Activated CD8-positive, alpha-beta memory T cell treated with anti-CD3 and anti-CD28 coated beads for 48 hours (primary cell): ENCODE results near the gene CASZ1.

Experiments
- DNase-seq, 3 experiments: peaks; one replicate each; pipeline ENCODE4 v3.0.0-alpha.2; 2020; ENCODE audit warnings: low read depth in 2 of 3, low spot score in 2 of 3

The CASZ1 gene

GRCh38 chr1:10727751-10728232 lies 68.7 kb downstream of the CASZ1 start:
- DNase-seq: no peak

DNA sequence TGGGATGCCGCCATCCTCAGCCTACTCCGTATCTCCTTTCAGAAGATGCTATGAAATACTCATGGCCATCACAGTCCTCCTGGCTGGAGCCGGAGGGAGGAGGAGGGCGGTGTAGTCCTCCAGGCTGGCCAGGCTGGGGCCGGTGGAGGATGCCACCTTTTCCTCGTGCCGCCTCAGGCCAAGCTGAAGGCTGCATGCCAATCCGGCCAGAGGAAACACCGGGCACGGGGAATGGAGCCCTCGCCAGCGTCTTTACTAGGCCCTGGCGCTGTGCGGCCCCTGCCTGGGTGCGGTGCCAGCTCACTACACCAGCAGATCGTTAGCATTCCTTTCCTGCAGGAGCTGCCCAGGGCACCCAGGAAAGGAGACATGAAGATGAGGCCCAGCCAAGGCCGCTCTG lies 70.1 kb downstream of the CASZ1 start:
- no peak for DNase-seq

DNA sequence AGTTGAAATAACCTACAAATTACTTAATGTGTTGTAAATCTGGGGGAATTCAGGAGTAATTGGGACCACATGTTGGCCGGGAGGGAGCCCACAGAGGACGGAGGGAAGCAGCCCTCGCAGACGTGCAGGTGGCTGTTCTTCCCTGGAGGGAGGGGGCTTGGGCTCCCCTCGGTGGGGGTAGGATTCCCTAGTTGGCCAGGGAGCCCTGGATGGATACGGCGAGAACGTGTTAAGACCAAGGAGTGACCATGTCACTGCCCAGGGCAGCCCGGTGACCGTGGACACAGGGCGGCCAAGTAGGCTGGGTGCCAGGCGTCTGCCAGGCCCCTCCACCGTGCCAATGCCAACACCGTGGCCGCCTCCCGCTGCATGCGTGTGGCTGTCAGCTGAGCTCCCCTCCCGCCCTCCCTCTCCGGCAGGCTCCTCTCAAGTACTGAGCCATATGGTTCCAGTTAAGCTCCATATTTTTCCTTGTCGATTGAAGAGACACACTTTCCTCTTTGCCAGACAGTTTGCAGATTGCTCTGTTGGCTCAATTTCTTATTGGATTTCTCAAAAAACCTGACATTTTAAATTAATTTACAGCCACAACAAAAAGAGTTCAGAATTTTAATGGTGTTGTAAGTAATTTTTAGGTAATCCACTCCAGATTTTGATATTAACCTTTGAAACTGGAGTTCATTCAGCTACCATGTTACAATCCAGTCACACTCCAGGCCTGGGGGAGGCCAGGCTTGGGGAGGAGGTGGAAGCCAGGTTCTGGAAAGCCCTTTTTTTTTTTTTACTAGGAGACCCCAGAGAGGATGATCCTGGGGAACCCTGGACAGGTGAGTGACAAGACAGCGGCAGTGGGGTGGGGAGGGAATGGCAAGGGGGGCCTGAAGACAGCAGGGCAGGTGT lies 71.2 kb downstream of the CASZ1 start:
- no peak for DNase-seq

- DNase-seq: no peak
Observed at GRCh38 chr1:10724511-10724910, 71.9 kb downstream of the CASZ1 start.

GRCh38 chr1:10724052-10724494 lies 72.4 kb downstream of the CASZ1 start:
- no peak for DNase-seq

DNA sequence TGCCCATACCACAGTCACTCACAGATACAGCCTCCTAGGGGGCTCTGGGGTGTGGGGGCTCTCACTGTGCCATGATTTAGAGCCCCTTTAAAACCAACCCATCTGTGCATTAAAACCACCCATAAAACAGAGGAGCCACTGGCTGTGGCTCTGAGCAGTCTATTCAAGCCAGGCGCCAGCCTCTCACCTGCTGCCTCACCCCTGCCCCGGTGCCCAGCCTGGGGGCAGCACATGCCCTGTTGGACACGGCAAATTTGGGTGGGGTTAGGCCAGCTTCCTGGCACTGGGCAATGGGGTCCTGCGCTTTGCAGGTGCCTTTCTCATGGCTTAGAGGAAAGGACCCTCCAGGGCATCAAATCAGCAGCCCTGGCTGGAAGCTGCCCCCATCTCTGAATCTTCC lies 73.1 kb downstream of the CASZ1 start:
- DNase-seq: no peak

DNA sequence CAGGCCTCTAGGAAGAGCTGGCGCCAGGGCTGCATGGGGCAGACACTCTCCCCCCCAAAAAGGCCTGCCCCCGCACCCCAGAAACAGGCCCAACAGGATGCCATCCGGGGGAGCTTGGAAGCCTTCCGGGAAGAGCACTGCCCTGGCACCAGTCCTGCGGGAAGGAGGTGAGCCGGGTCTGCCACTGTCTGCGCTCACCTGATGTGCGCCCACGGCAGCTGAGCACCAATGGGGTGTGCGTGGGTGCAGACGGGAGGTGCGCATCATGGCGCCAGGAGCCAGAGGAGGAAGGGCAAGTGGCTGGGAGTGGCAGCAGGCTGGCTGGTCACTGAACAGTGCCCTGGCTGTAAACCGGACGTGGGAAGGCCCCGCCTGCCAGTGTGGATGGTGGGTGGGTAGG lies 73.6 kb downstream of the CASZ1 start:
- DNase-seq: no peak

DNA sequence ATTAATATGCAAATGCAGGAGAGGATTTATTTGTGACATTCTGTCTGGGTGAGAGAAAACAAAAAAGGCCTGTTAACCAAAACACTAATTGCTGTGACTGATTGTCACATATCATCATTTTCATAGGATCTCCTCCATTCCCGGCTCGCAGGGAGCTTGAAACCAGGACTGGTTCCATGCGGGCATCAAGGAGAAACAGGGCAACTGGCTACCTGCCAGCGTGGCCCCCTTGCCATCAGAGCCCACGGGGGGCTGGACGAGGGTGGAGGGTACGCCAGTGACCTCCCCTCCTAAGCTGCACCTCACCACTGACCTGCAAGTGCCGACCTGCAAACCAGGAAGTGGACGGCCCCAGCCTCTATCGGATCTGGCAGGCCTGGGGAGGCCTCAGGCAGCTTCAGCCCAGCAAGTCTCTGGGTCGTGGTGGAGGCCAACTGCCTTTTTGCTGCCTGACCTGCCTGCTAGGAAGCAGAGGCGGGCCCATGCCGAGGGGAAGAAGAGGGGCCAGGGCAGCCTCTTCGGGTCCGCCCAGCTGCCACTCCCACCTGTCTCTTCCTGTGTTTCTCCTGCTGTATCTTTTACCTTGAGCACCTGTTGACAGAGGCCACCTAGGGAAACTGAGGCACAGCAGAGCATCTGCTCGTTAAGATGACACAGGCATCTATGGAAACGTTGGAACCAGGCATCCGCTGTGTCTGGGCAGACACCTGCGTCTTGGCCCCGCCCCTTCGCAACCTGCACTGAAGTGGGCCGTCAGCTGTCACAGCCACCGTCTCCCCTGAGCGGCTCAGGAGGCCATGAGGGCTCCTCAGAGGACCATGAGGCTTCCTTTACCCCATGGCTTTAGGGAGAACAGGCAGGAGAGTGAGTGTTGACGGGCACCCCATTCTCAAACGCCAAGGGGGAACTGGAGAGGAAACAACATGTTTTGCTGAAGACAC lies 74.8 kb downstream of the CASZ1 start:
- DNase-seq: no peak

DNA sequence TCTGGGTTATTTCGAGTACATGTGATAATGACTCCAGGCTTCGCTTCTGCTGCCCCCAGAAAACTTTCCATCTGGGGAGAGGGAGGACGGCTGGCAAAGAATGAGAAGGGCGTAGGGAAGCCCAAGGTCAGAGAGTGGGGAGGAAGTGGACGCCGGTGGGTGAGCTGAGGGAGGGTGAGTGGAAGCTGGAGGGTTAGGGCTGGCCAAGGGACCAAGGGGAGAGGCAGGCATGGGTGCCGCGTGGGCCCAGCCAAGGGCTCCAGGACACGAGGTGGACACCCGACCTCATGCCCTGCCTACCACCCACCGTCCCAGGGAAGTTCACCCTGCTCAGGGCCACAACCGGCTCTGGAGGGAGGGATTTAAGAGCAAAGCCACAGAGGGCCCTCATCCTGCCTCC lies 75.8 kb downstream of the CASZ1 start:
- no peak for DNase-seq

GRCh38 chr1:10718083-10718415 lies 78.4 kb downstream of the CASZ1 start:
- DNase-seq: no peak

DNA sequence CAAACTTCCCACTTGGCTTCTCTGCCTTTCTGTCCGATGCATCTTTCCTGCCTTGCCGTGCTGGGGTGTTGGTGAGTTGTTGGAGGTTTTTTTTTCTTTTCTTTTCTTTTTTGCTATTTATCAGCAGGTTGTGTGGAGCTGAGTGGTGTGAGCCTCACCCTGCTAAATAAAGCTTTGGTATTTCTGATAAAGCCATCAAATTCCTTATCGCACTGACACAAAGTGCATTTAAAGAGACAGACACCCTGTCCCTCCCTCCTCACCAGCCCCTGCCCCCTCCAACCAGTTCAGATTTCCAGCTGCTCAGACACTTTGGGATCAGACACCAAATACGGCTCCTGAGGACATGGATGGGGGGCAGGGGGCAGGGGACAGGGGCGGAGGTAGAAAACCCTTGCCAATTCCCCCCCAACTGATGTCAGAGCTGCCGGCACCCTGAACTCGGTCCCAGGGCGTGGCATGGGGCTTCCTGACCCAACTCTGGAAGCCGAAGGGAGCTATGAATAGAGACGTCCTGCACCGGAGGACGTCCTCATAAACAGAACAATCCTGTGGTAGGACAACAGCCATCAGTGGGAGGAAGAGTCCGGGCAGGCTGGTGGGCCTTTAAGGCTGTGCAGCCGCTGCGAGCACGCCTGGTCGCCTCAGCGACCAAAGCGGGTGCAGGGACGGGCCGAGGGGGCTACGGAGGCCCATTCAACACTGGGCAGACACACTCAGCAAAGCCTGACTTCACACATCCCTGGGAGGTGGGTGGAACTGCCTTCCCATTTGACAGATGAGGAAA lies 79.0 kb downstream of the CASZ1 start:
- DNase-seq: no peak

GRCh38 chr1:10716840-10717239 lies 79.6 kb downstream of the CASZ1 start:
- no peak for DNase-seq

DNA sequence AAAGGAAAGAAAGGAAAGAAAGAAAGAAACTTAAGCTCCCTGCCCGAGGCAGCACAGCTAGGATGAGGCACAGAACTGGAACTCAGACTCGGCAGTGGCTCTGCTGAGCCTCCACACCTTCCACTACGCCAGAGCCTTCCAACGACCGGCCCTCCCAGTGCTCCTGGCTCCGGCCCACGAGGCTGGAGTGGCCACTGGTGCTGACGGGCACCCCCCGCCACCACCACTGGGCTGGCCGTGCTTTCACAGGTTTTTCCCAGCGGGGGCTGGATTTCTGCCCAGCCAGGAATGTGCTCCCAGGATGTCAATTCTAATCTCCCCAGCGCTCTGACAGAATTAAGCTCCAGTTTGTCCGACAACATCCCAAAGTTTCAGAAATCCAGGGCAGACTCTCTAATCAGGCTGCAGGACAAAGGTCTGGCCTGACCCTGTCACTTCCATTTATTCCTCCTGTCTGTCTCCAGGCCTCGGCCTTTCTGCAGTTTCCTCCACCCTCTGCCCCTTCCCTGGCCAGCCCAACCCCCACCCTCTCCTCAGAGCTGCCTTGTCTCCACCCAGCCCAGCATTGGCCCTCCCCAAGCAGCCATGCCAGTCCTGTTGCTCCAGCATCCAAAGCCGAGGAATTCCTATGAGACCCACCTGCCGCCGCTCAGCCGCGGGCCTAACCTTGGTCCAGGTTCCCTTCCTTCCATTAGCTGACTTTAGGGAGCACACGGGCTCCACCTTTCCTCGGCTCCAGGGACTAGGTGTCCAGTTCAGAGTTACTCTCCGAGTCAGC lies 81.9 kb downstream of the CASZ1 start:
- no peak for DNase-seq

DNA sequence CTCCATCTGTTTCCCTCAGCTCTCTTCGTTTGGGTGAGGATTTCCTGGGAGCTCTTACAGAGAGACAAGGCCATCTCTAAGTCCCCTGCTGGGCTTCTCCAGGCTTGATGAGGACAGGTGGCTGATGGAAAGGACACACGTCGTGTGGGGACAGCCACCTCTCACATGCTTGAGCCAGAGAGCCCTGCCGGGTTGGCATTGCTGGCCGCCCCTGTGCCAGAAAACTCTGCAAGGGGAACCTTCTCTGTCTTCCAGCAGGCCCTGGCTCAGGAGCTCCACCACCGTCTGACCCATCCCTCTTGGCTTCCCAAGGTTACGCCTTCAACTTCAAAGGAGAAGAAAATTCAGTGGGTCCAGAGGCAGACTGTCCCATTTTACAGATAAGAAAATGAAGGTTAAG lies 82.8 kb downstream of the CASZ1 start:
- DNase-seq: no peak

DNA sequence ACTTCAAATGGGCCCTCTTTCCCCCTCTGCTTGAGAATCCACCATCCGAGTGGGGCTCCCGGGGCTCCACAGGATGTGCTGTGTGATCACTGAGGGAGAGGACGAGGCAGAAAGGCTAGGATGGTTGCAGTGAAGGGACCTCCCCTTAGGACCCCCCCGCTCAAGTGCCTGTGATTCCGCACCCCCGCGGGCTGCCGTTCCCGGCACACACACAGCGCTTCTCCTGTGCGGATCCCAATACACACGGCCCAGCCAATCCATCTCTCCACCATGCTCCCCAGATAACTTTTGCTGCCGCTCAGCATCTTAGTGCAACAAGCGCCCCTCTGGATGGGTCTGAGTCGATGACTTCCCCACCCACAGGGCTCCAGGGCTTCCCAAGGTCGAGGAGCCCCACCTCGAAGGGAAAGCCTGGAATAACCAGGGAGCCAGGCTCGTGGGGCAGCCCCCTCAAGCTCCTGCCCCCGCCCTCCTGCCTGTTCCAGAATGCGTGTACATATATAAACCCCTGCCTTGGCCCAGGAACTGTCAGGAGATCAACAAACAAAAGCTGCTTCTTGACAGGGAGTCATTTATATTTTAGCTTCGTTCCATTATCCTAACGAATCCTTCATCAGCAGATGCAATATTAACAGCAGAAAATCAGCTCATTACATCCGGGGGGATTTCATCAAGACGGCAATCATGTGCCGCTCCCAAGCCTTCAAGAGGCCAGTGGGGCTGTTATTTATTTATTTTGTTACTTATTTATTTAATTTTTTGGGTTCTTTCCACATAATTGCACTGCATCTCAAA lies 83.7 kb downstream of the CASZ1 start:
- DNase-seq: no peak

DNA sequence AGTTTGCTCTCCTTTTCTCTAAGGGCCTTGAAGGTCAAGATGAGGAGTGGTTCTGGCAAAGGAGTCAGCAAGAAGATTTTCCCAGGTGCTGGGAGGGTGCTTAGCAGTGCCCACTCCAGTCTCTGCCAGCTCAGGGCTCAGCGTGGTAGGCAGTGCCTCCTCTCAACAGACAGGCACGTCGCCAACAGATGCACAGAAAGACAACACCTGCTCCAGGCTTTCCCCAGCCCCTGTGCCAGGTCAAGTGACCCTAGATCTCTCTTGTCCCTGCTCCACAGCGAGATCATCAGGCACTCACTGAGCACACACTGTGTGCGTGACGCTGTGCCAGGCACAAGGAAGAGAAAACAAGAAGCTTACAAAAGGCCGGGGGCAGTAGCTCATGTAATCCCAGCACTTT lies 86.0 kb downstream of the CASZ1 start:
- no peak for DNase-seq

GRCh38 chr1:10709646-10710045 lies 86.8 kb downstream of the CASZ1 start:
- DNase-seq: no peak

DNA sequence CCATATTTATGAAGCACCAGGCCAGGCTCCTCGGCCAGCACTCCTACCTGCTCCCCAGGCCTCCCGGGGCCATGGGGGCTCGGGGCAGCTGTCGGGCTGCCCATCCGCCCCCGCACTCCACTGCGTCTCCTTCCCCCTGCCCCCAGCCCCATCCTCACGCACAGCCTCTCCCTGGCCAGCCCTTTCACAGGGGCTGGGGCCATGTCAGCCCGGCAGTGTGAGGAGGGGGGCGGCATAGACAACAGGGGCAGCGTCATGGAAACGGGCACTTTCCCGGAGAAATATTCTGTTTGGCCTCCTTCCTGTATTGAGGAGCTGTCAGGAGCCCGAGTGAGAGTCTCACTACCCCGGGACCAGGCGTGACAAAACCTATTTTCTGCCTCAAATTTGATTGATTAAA lies 87.3 kb downstream of the CASZ1 start:
- DNase-seq: no peak

GRCh38 chr1:10708757-10709156 lies 87.7 kb downstream of the CASZ1 start:
- no peak for DNase-seq

- no peak for DNase-seq
Observed at GRCh38 chr1:10707208-10707607, 89.2 kb downstream of the CASZ1 start.
